ENCODE results near the gene DLG2. TPM values are rescaled to one million over a fixed set of nuclear protein-coding genes. Genes with fewer than 3 reads are reported as not detected.
"Not testable (repeated sequence)": the region's sequence is repeated elsewhere in the genome, so short reads cannot be mapped to it uniquely, and the experiment has no call there.

The DLG2 gene
- total and polyA plus RNA-seq, 3 experiments from 2014 or later, result 0.81 to 1.5 (median 1.3) TPM

GRCh38 chr11:84310268-84310667, 1316.9 kb downstream of the DLG2 start:
- no peak for DNase-seq
- Histone ChIP-seq H3K9me3 (ENCODE audit: low read length) (no peaks in the 10 kb centered on the region), H3K4me1 (ENCODE audit: insufficient read depth, low read length) (no peaks in the 10 kb centered on the region), H3K4me3 (ENCODE audit: low read length) (no peak overlapping the region), H3K27ac (ENCODE audit: low read depth, low read length) (no peak overlapping the region), H3K27me3 (ENCODE audit: insufficient read depth, low read length, poor library complexity, severe bottlenecking) (no peaks in the 10 kb centered on the region), H3K36me3 (ENCODE audit: insufficient read depth, low read length) (no peaks in the 10 kb centered on the region)
- no peak overlapping the region for H3K27ac Mint-ChIP-seq
- no peaks in the 10 kb centered on the region for H3K27me3 Mint-ChIP-seq
- H3K36me3 Mint-ChIP-seq, result no peaks in the 10 kb centered on the region
- ChIA-PET CTCF (no interaction called here), POLR2A (no interaction called here)
- peaks cover 4 to 32% (median 20%) of the 10 kb centered on the region in 5 donors for H3K9me3 Mint-ChIP-seq
- no peaks in the 10 kb centered on the region for H3K4me1 Mint-ChIP-seq
- H3K4me3 Mint-ChIP-seq, result no peak overlapping the region

GRCh38 chr11:84308491-84308890, 1318.7 kb downstream of the DLG2 start:
- H3K36me3 Mint-ChIP-seq; H3K27me3 Mint-ChIP-seq; POLR2A ChIA-PET; H3K36me3 ChIP-seq (ENCODE audit: insufficient read depth, low read length); DNase-seq; H3K4me3 Mint-ChIP-seq; H3K27me3 ChIP-seq (ENCODE audit: insufficient read depth, low read length, poor library complexity, severe bottlenecking); H3K4me3 ChIP-seq (ENCODE audit: low read length); H3K27ac Mint-ChIP-seq; H3K9me3 ChIP-seq (ENCODE audit: low read length); CTCF ChIA-PET; H3K4me1 Mint-ChIP-seq; H3K27ac ChIP-seq (ENCODE audit: low read depth, low read length); H3K4me1 ChIP-seq (ENCODE audit: insufficient read depth, low read length): not testable (repeated sequence)
- H3K9me3 Mint-ChIP-seq, result peaks cover 4 to 32% (median 17%) of the 10 kb centered on the region in 5 donors

GRCh38 chr11:84300092-84300491, 1327.1 kb downstream of the DLG2 start:
- Histone ChIP-seq H3K4me1 (ENCODE audit: insufficient read depth, low read length) (no peaks in the 10 kb centered on the region), H3K27me3 (ENCODE audit: insufficient read depth, low read length, poor library complexity, severe bottlenecking) (no peaks in the 10 kb centered on the region), H3K27ac (ENCODE audit: low read depth, low read length) (no peak overlapping the region), H3K36me3 (ENCODE audit: insufficient read depth, low read length) (no peaks in the 10 kb centered on the region), H3K4me3 (ENCODE audit: low read length) (no peak overlapping the region), H3K9me3 (ENCODE audit: low read length) (no peaks in the 10 kb centered on the region)
- H3K4me1 Mint-ChIP-seq, result no peaks in the 10 kb centered on the region
- no peak overlapping the region for H3K4me3 Mint-ChIP-seq
- DNase-seq, result no peak
- POLR2A ChIA-PET, result no interaction called here
- no peaks in the 10 kb centered on the region for H3K27me3 Mint-ChIP-seq
- H3K36me3 Mint-ChIP-seq, result no peaks in the 10 kb centered on the region
- H3K9me3 Mint-ChIP-seq, result peaks cover 0 to 11% (median 4%) of the 10 kb centered on the region in 5 donors
- CTCF ChIA-PET, result no interaction called here
- no peak overlapping the region for H3K27ac Mint-ChIP-seq

- no peak overlapping the region for H3K4me3 Mint-ChIP-seq
- H3K4me1 ChIP-seq (ENCODE audit: insufficient read depth, low read length), result no peaks in the 10 kb centered on the region
- no peaks in the 10 kb centered on the region for H3K4me1 Mint-ChIP-seq
- no peak overlapping the region for H3K4me3 ChIP-seq (ENCODE audit: low read length)
- H3K27ac ChIP-seq (ENCODE audit: low read depth, low read length), result no peak overlapping the region
- H3K9me3 Mint-ChIP-seq, result peaks cover 4 to 12% (median 6%) of the 10 kb centered on the region in 5 donors
- H3K27me3 Mint-ChIP-seq, result no peaks in the 10 kb centered on the region
- POLR2A ChIA-PET, result no interaction called here
- no peaks in the 10 kb centered on the region for H3K27me3 ChIP-seq (ENCODE audit: insufficient read depth, low read length, poor library complexity, severe bottlenecking)
- DNase-seq, result no peak
- CTCF ChIA-PET, result no interaction called here
- H3K36me3 ChIP-seq (ENCODE audit: insufficient read depth, low read length), result no peaks in the 10 kb centered on the region
- H3K36me3 Mint-ChIP-seq, result no peaks in the 10 kb centered on the region
- H3K27ac Mint-ChIP-seq, result no peak overlapping the region
- no peaks in the 10 kb centered on the region for H3K9me3 ChIP-seq (ENCODE audit: low read length)
Observed at GRCh38 chr11:84297570-84297969, 1329.6 kb downstream of the DLG2 start.

GRCh38 chr11:84295815-84296214, 1331.3 kb downstream of the DLG2 start:
- H3K4me3 Mint-ChIP-seq, result no peak overlapping the region
- H3K27me3 ChIP-seq (ENCODE audit: insufficient read depth, low read length, poor library complexity, severe bottlenecking), result no peaks in the 10 kb centered on the region
- DNase-seq, result no peak
- no peaks in the 10 kb centered on the region for H3K27me3 Mint-ChIP-seq
- no peaks in the 10 kb centered on the region for H3K9me3 ChIP-seq (ENCODE audit: low read length)
- no peak overlapping the region for H3K27ac ChIP-seq (ENCODE audit: low read depth, low read length)
- ChIA-PET CTCF (no interaction called here), POLR2A (no interaction called here)
- H3K4me3 ChIP-seq (ENCODE audit: low read length), result no peak overlapping the region
- H3K4me1 ChIP-seq (ENCODE audit: insufficient read depth, low read length), result no peaks in the 10 kb centered on the region
- no peak overlapping the region for H3K27ac Mint-ChIP-seq
- H3K9me3 Mint-ChIP-seq, result peaks cover 0 to 22% (median 4%) of the 10 kb centered on the region in 5 donors
- no peaks in the 10 kb centered on the region for H3K4me1 Mint-ChIP-seq
- H3K36me3 Mint-ChIP-seq, result no peaks in the 10 kb centered on the region
- no peaks in the 10 kb centered on the region for H3K36me3 ChIP-seq (ENCODE audit: insufficient read depth, low read length)

- Mint-ChIP-seq H3K27me3 (no peaks in the 10 kb centered on the region), H3K27ac (no peak overlapping the region), H3K4me1 (no peaks in the 10 kb centered on the region), H3K36me3 (no peaks in the 10 kb centered on the region), H3K4me3 (no peak overlapping the region), H3K9me3 (peaks cover 0 to 37% (median 4%) of the 10 kb centered on the region in 5 donors)
- no peak overlapping the region for H3K4me3 ChIP-seq (ENCODE audit: low read length)
- ChIA-PET CTCF (interaction anchor here (1.7 kb wide), 1 partner anchor 15 kb away, joined by 4 read pairs; no protein-coding TSS in a partner anchor), POLR2A (no interaction called here)
- H3K4me1 ChIP-seq (ENCODE audit: insufficient read depth, low read length), result no peaks in the 10 kb centered on the region
- no peaks in the 10 kb centered on the region for H3K36me3 ChIP-seq (ENCODE audit: insufficient read depth, low read length)
- H3K27ac ChIP-seq (ENCODE audit: low read depth, low read length), result no peak overlapping the region
- H3K27me3 ChIP-seq (ENCODE audit: insufficient read depth, low read length, poor library complexity, severe bottlenecking), result no peaks in the 10 kb centered on the region
- no peak for DNase-seq
- no peaks in the 10 kb centered on the region for H3K9me3 ChIP-seq (ENCODE audit: low read length)
Observed at GRCh38 chr11:84292955-84293354, 1334.2 kb downstream of the DLG2 start.

- DNase-seq, result no peak
- Mint-ChIP-seq H3K4me3 (no peak overlapping the region), H3K27ac (no peak overlapping the region), H3K36me3 (no peaks in the 10 kb centered on the region), H3K9me3 (peaks cover 0 to 38% (median 4%) of the 10 kb centered on the region in 5 donors), H3K4me1 (no peaks in the 10 kb centered on the region), H3K27me3 (no peaks in the 10 kb centered on the region)
- Histone ChIP-seq H3K9me3 (ENCODE audit: low read length) (no peaks in the 10 kb centered on the region), H3K27ac (ENCODE audit: low read depth, low read length) (no peak overlapping the region), H3K4me1 (ENCODE audit: insufficient read depth, low read length) (no peaks in the 10 kb centered on the region), H3K27me3 (ENCODE audit: insufficient read depth, low read length, poor library complexity, severe bottlenecking) (no peaks in the 10 kb centered on the region), H3K36me3 (ENCODE audit: insufficient read depth, low read length) (no peaks in the 10 kb centered on the region), H3K4me3 (ENCODE audit: low read length) (no peak overlapping the region)
- POLR2A ChIA-PET, result no interaction called here
- CTCF ChIA-PET, result interaction anchor here (1.7 kb wide), 1 partner anchor 14 kb away, joined by 4 read pairs; no protein-coding TSS in a partner anchor
Observed at GRCh38 chr11:84292006-84292405, 1335.1 kb downstream of the DLG2 start.

GRCh38 chr11:84290647-84291046, 1336.5 kb downstream of the DLG2 start:
- POLR2A ChIA-PET, result no interaction called here
- no peaks in the 10 kb centered on the region for H3K4me1 Mint-ChIP-seq
- no peak for DNase-seq

GRCh38 chr11:84289381-84289906, 1337.7 kb downstream of the DLG2 start:
- Histone ChIP-seq H3K36me3 (ENCODE audit: insufficient read depth, low read length) (no peaks in the 10 kb centered on the region), H3K9me3 (ENCODE audit: low read length) (no peaks in the 10 kb centered on the region), H3K4me3 (ENCODE audit: low read length) (no peak overlapping the region), H3K27me3 (ENCODE audit: insufficient read depth, low read length, poor library complexity, severe bottlenecking) (no peaks in the 10 kb centered on the region), H3K27ac (ENCODE audit: low read depth, low read length) (no peak overlapping the region), H3K4me1 (ENCODE audit: insufficient read depth, low read length) (no peaks in the 10 kb centered on the region)
- Mint-ChIP-seq H3K27me3 (peaks cover 0 to 1% of the 10 kb centered on the region in 2 donors), H3K27ac (no peak overlapping the region), H3K4me1 (no peaks in the 10 kb centered on the region), H3K36me3 (no peaks in the 10 kb centered on the region), H3K4me3 (no peak overlapping the region), H3K9me3 (peaks cover 2 to 48% (median 5%) of the 10 kb centered on the region in 5 donors)
- no peak for DNase-seq
- POLR2A ChIA-PET, result no interaction called here
- CTCF ChIA-PET, result no interaction called here

More at GRCh38 chr11:84290647-84291046, 1336.5 kb downstream of the DLG2 start:
- H3K36me3 Mint-ChIP-seq, result no peaks in the 10 kb centered on the region
- no peaks in the 10 kb centered on the region for H3K4me1 ChIP-seq (ENCODE audit: insufficient read depth, low read length)
- H3K27me3 ChIP-seq (ENCODE audit: insufficient read depth, low read length, poor library complexity, severe bottlenecking), result no peaks in the 10 kb centered on the region
- H3K27ac Mint-ChIP-seq, result no peak overlapping the region
- H3K27me3 Mint-ChIP-seq, result no peaks in the 10 kb centered on the region
- CTCF ChIA-PET, result no interaction called here
- H3K9me3 Mint-ChIP-seq, result peaks cover 0 to 41% (median 4%) of the 10 kb centered on the region in 5 donors
- H3K36me3 ChIP-seq (ENCODE audit: insufficient read depth, low read length), result no peaks in the 10 kb centered on the region
- no peak overlapping the region for H3K4me3 Mint-ChIP-seq
- H3K4me3 ChIP-seq (ENCODE audit: low read length), result no peak overlapping the region
- no peak overlapping the region for H3K27ac ChIP-seq (ENCODE audit: low read depth, low read length)
- H3K9me3 ChIP-seq (ENCODE audit: low read length), result no peaks in the 10 kb centered on the region
